T-helper 2 cell treated with Interferon-gamma antibody and Interleukin-4, amounts not matched to agents 100 ng/mL and 5 ng/mL, for 36 hours (primary cell): ENCODE data around the gene CATSPERZ. TPM values are rescaled to one million over a fixed set of nuclear protein-coding genes. Genes with fewer than 3 reads are reported as not detected.

ENCODE experiments used
- total RNA-seq: library from RNA; stranded (reverse); gene quantifications from 2 replicates; pipeline ENCODE4 v1.2.3, GENCODE V29; 2022

CATSPERZ gene
- total RNA-seq, 1 donor from 2014 or later = not detected

Other genes with a start within 250 kb of the CATSPERZ start
- 11.1 and 11.4 TPM in 2 replicates for gene MACROD1, start 134.2 kb upstream of the CATSPERZ start, total RNA-seq
- 267 and 285 TPM in 2 replicates for gene STIP1, start 114.2 kb upstream of the CATSPERZ start, total RNA-seq
- 210 and 211 TPM in 2 replicates for gene FERMT3, start 93.6 kb upstream of the CATSPERZ start, total RNA-seq
- 23.0 and 29.5 TPM in 2 replicates for gene TRPT1, start 74.2 kb upstream of the CATSPERZ start, total RNA-seq
- gene NUDT22, start 74.1 kb upstream of the CATSPERZ start, total RNA-seq = 77.2 and 79.8 TPM in 2 replicates
- 27.5 and 29.9 TPM in 2 replicates for gene DNAJC4, start 69.8 kb upstream of the CATSPERZ start, total RNA-seq
- 59.8 and 60.4 TPM in 2 replicates for gene VEGFB, start 65.8 kb upstream of the CATSPERZ start, total RNA-seq
- 36.6 and 40.3 TPM in 2 replicates for gene FKBP2, start 59.3 kb upstream of the CATSPERZ start, total RNA-seq
- 141 and 144 TPM in 2 replicates for gene PPP1R14B, start 53.4 kb upstream of the CATSPERZ start, total RNA-seq
- 12.7 TPM in 2 replicates for gene PLCB3, start 48.8 kb upstream of the CATSPERZ start, total RNA-seq
- gene BAD, start 15.7 kb upstream of the CATSPERZ start, total RNA-seq = 31.8 and 36.1 TPM in 2 replicates
- gene GPR137, start 14.5 kb upstream of the CATSPERZ start, total RNA-seq = 34.8 and 36.5 TPM in 2 replicates
- not detected in 2 replicates for gene KCNK4, start 9.1 kb upstream of the CATSPERZ start, total RNA-seq
- gene ESRRA, start 5.2 kb downstream of the CATSPERZ start, total RNA-seq = 40.9 and 47.6 TPM in 2 replicates
- gene TRMT112, start 17.2 kb downstream of the CATSPERZ start, total RNA-seq = 212 and 218 TPM in 2 replicates
- gene PRDX5, start 17.8 kb downstream of the CATSPERZ start, total RNA-seq = 114 and 119 TPM in 2 replicates
- gene CCDC88B, start 39.8 kb downstream of the CATSPERZ start, total RNA-seq = 132 and 135 TPM in 2 replicates
- 39.3 and 42.0 TPM in 2 replicates for gene RPS6KA4, start 58.8 kb downstream of the CATSPERZ start, total RNA-seq